GF-D8 (cell line): Measurements from ENCODE around the gene PLPPR2.
"Not testable (repeated sequence)": the region's sequence is repeated elsewhere in the genome, so short reads cannot be mapped to it uniquely, and the experiment has no call there.

Source experiments
- DNase-seq: peaks from one replicate; lab custom pipeline; 2025; lab: John Stamatoyannopoulos, UW

The PLPPR2 gene

GRCh38 chr19:11340099-11340467 lies 15.1 kb upstream of the PLPPR2 start:
- not testable (repeated sequence) for DNase-seq

GRCh38 chr19:11342429-11342828 lies 12.8 kb upstream of the PLPPR2 start:
- DNase-seq = no peak

- no peak for DNase-seq
These were observed 10.0 kb upstream of the PLPPR2 start for GRCh38 chr19:11345122-11345803.

GRCh38 chr19:11346104-11346940 lies 8.9 kb upstream of the PLPPR2 start, which contains the start of the genes CCDC159 and TMEM205:
TSS of gene CCDC159 (plus strand) at chr19:11346519. CDS start at chr19:11346607, 88 bp downstream.
TSS of gene TMEM205 (minus strand) at chr19:11346268. CDS start at chr19:11345619, 649 bp downstream.
- peak; percentile 94 for DNase-seq

GRCh38 chr19:11347546-11348039 lies 7.6 kb upstream of the PLPPR2 start:
- no peak for DNase-seq

GRCh38 chr19:11349171-11349570 lies 6.1 kb upstream of the PLPPR2 start:
- no peak for DNase-seq

- not testable (repeated sequence) for DNase-seq
These were observed 1.1 kb upstream of the PLPPR2 start for GRCh38 chr19:11354102-11354501.

GRCh38 chr19:11356074-11356397 lies 804 bp downstream of the PLPPR2 start:
- no peak for DNase-seq

GRCh38 chr19:11356676-11357550 lies 1.7 kb downstream of the PLPPR2 start:
- DNase-seq = no peak

- no peak for DNase-seq
These were observed 4.2 kb downstream of the PLPPR2 start for GRCh38 chr19:11359421-11359820.

GRCh38 chr19:11361037-11361770 lies 6.0 kb downstream of the PLPPR2 start:
- DNase-seq = no peak

GRCh38 chr19:11361771-11362731 lies 6.8 kb downstream of the PLPPR2 start:
- DNase-seq = no peak

- DNase-seq = no peak
These were observed 8.6 kb downstream of the PLPPR2 start for GRCh38 chr19:11363881-11364280.

GRCh38 chr19:11364296-11364904 lies 9.2 kb downstream of the PLPPR2 start:
- DNase-seq = no peak

- DNase-seq = no peak
These were observed 9.7 kb downstream of the PLPPR2 start for GRCh38 chr19:11364935-11365334.

GRCh38 chr19:11365557-11366117 lies 10.4 kb downstream of the PLPPR2 start:
- DNase-seq = no peak

- DNase-seq = no peak
These were observed 12.3 kb downstream of the PLPPR2 start for GRCh38 chr19:11367528-11367927.

- no peak for DNase-seq
These were observed 15.5 kb downstream of the PLPPR2 start for GRCh38 chr19:11370744-11371143.

- no peak for DNase-seq
These were observed 18.1 kb downstream of the PLPPR2 start for GRCh38 chr19:11373166-11373884.
